H54 (cell line): ENCODE results near the gene ACAA2.

Experiments used
- DNase-seq: peaks from one replicate; pipeline ENCODE4 v3.0.0; 2011; ENCODE audit warnings: low spot score, mixed read lengths; ENCODE audit not compliant: insufficient read length
- FAIRE-seq: peaks from 3 replicates; lab custom pipeline; 2011; peaks lifted over from hg19 to GRCh38; lab: Jason Lieb, UNC
- POLR2A ChIP-seq: IDR thresholded peaks from 2 replicates; pipeline ENCODE4 v1.6.1; 2011; ENCODE audit warnings: low read depth, mild to moderate bottlenecking, low read length

Gene ACAA2

GRCh38 chr18:49743117-49743567, 70.2 kb downstream of the ACAA2 start:
- FAIRE-seq (no peak), DNase-seq (no peak)
- TF ChIP-seq POLR2A = no peak

DNA sequence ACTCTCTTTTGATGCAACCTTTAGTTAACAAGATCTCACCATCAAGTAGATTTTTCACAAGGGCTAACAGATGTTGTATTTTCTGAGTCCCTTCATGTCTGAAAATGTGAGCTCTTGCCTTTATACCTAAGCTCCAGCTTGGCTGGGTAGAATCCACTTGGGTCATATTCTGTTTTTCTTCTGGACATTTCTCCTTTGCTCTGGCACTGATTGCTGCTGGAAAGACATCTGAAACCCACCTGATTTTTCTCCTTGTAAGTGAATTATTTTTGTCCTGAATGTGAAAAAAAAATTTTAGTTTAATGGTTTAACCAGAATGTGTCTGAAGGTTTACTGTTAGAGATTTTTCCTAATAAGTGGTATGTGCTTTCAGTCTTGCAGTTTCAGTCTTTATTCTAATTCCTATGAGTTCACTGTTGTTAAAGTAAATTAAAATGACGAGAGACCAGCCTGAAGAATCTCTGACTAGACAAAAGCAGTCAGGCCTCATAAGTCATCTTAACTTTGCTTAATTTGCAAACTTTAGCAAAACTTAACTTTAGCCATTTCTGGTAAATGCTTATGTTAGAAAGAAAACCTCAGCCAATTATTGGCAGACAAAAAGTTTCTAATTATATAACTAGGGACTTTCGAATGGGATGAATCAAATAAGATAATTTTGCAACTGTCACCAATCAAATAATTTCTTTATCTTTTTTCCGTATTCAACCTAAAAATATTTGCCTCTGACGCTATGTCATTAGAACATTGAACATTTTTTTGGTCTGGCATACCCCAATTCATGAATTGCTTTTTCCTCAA, 70.8 kb downstream of the ACAA2 start:
- FAIRE-seq (no peak), DNase-seq (no peak)
- no peak for TF ChIP-seq POLR2A

GRCh38 chr18:49739275-49739674, 74.1 kb downstream of the ACAA2 start:
- no peak for TF ChIP-seq POLR2A
- FAIRE-seq = no peak

DNA sequence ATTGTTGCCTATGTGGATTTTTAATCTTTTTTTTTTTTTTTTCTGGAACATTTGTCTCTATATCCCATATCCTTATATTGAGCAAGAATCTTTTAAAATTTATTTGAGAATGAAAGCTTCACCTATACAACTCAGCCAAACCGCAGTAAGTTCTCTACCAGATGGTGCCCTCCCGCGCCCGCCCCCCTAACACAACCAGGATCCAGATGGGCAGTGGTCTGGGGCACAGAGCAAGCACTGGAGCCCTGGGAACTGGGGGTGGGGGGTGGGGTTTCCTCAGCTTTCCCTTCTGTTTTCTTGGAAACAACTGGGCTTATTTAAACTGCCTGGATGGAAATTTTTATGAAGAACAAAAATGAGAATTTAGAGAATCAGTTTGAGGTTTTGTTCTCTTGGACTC, 74.6 kb downstream of the ACAA2 start:
- FAIRE-seq = no peak
- DNase-seq = no peak
- no peak for TF ChIP-seq POLR2A

More at GRCh38 chr18:49739275-49739674, 74.1 kb downstream of the ACAA2 start:
- DNase-seq = no peak

GRCh38 chr18:49734836-49735235, 78.5 kb downstream of the ACAA2 start:
- no peak for DNase-seq
- no peak for FAIRE-seq
- no peak for TF ChIP-seq POLR2A

DNA sequence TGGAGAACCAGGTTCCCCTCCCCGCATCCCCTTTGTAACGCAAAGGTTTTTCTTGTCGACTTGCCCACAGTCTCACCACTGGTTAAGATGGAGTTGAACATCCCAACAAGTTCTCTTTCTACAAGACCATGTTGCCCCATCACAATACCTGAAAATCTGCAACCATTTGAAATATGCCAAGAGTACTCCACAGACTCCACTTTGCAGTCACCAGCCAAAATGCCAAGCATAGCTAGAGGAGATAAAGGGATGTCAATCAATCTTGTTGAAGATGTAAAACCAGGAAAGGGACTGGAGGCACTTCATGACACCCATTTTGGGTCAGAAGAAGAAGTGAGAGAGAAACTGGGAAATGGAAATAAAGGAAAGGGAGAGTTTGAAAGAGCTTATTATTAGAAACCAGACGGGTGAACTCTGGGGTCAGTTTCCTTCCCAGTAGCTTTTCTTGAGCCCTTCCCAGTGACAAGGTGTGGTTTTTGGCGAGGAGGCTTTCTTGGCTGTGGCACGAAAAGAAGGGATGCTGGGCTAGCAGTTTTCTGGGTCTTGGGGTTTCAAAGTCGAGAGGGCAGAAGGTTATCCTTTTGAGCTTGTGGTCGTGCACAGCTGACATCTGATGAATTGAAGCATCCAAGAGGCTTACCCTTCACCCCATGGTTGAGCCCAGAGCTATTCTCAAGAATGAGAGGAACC, 79.3 kb downstream of the ACAA2 start:
- DNase-seq = no peak
- no peak for TF ChIP-seq POLR2A
- no peak for FAIRE-seq

GRCh38 chr18:49733321-49733720, 80.0 kb downstream of the ACAA2 start:
- FAIRE-seq (no peak), DNase-seq (peak; percentile 13)
- TF ChIP-seq POLR2A = no peak
